Transverse colon (tissue), 4 donors: ENCODE data around the gene KMT2B.

Experiments used
- POLR2A ChIP-seq: fragments of 450-650 bp; IDR thresholded peaks from one replicate; pipeline ENCODE4 v1.6.1; 2016; ENCODE audit warnings: antibody characterized with exemption, mild to moderate bottlenecking, moderate library complexity
- POLR2AphosphoS5 ChIP-seq, 3 donors: sonication (generic); formaldehyde crosslinking; IDR thresholded peaks; one replicate each; pipeline ENCODE4 v1.6.1; 2016; ENCODE audit warnings: antibody characterized with exemption in 3 of 3
- TF ChIP-seq, protein P1 (sequence below), 5 experiments: fragments of 200-600 bp in 3 of 5; fragments of 450-650 bp in 2 of 5; sonication (generic) in 3 of 5; IDR thresholded peaks; 1 replicate in 2 of 5; 2 replicates in 3 of 5; pipeline ENCODE4 v1.5.1; 2016 to 2017; ENCODE audit warnings: antibody characterized with exemption in 5 of 5, inconsistent platforms in 3 of 5, mild to moderate bottlenecking in 2 of 5, moderate library complexity in 1 of 5

DNA sequence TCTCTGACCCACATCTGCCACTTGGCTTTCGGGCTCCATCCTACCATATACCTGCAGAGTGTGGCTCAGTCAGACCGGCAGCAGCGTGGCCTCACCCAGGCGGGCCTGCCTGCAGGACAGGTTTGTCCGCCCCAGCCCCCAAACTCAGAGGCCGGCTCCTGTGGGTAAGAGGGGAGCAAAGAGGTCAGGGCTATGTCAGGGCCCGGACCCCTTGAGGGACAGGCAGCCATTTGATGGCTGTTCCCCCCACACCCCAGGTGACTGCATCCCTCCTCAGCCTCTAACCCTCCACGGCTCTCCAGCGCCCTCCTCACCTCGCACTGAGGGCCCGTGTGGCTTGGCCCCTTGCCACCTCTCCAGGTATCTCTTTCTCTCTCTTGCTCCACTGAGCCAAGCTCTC lies 25.8 kb upstream of the KMT2B start:
- TF ChIP-seq POLR2A (no peak), POLR2AphosphoS5 (IDR thresholded peaks at IDR 0.05) (no peak)
- TF ChIP-seq, protein P1, sequence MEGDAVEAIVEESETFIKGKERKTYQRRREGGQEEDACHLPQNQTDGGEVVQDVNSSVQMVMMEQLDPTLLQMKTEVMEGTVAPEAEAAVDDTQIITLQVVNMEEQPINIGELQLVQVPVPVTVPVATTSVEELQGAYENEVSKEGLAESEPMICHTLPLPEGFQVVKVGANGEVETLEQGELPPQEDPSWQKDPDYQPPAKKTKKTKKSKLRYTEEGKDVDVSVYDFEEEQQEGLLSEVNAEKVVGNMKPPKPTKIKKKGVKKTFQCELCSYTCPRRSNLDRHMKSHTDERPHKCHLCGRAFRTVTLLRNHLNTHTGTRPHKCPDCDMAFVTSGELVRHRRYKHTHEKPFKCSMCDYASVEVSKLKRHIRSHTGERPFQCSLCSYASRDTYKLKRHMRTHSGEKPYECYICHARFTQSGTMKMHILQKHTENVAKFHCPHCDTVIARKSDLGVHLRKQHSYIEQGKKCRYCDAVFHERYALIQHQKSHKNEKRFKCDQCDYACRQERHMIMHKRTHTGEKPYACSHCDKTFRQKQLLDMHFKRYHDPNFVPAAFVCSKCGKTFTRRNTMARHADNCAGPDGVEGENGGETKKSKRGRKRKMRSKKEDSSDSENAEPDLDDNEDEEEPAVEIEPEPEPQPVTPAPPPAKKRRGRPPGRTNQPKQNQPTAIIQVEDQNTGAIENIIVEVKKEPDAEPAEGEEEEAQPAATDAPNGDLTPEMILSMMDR (IDR thresholded peaks at IDR 0.05): no peak
